ENCODE data around the gene MICB. TPM values are rescaled to one million over a fixed set of nuclear protein-coding genes. Genes with fewer than 3 reads are reported as not detected.

MICB gene
- total and polyA plus RNA-seq, 9 of the 15 experiments (the other 6 are each of a cell fraction or from before 2014, with no cell fraction given) = 13.3 to 34.5 (median 19.8) TPM

DNA sequence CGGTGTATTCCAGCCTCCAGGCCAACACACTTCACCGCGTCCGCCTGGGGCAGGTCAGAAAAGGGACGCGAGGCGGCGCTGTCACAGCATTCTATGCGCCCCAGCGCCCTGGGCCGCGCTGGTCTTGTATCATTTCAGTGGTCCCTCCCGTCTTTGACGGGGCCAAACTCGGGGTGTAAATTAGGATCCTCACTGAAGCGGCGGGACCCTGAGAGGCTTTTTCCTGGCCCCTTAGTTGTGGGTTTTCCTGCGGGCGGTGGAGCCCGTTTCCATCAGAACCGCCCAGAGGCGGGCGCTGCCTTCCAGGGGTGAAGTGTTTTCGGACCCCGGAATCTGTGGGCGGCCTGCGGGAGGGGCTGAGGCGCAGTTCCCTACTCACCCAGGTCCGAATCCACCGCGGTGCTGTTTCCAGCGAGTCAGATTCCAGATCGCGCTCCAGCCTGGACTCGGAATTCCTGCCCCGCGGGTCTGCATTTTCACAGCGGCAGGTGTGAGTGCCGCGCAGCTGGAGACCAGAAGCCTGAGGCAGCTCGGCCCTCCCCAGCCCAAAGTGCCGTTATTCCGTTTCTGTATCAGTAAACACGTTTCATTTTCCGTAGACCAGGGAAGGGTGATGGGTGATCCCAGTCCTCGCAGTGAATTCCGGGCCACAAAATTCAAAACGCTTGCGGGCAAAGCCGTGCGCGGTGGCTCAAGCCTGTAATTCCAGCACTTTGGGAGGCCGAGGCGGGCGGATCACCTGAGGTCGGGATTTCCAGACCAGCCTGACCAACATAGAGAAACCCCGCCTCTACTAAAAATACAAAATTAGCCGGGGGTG is 3.9 kb upstream of the MICB start (continued):
- TF ChIP-seq TOE1 (IDR thresholded peaks at IDR 0.05; ENCODE audit: borderline replicate concordance) = 0 out of 2 replicates have a peak, but pooled peaks have one; percentile 18
- no peak for TF ChIP-seq TOE1 (CRISPR knock-in tag; IDR thresholded peaks at IDR 0.05; ENCODE audit: borderline replicate concordance, low read depth)
- TF ChIP-seq EGR1 (conservative IDR thresholded peaks at IDR 0.05) = peak; percentile 80
- TF ChIP-seq TBP (optimal IDR thresholded peaks at IDR 0.05; ENCODE audit: low read depth, low read length) = peak; percentile 57
- peak; percentile 73 for TF ChIP-seq NCOA6 (IDR thresholded peaks at IDR 0.05)
- 0 out of 2 replicates have a peak, but pooled peaks have one; percentile 28 for TF ChIP-seq SPI1 (IDR thresholded peaks at IDR 0.05; ENCODE audit: borderline replicate concordance, low read depth, low read length)
- peak; percentile 54 for TF ChIP-seq PHF8 (IDR thresholded peaks at IDR 0.05; ENCODE audit: borderline replicate concordance, low read length)
- TF ChIP-seq, protein P1, sequence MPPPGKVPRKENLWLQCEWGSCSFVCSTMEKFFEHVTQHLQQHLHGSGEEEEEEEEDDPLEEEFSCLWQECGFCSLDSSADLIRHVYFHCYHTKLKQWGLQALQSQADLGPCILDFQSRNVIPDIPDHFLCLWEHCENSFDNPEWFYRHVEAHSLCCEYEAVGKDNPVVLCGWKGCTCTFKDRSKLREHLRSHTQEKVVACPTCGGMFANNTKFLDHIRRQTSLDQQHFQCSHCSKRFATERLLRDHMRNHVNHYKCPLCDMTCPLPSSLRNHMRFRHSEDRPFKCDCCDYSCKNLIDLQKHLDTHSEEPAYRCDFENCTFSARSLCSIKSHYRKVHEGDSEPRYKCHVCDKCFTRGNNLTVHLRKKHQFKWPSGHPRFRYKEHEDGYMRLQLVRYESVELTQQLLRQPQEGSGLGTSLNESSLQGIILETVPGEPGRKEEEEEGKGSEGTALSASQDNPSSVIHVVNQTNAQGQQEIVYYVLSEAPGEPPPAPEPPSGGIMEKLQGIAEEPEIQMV (tag; conservative IDR thresholded peaks at IDR 0.05; ENCODE audit: low read depth) = peak; percentile 94
- TF ChIP-seq XRCC5 (IDR thresholded peaks at IDR 0.05; ENCODE audit: low read depth, low read length) = peak; percentile 91
- peak; percentile 75 for TF ChIP-seq RB1 (IDR thresholded peaks at IDR 0.05; ENCODE audit: low read depth)
- TF ChIP-seq ZNF830 (CRISPR knock-in tag; IDR thresholded peaks at IDR 0.05) = no peak
- TF ChIP-seq, protein P2, sequence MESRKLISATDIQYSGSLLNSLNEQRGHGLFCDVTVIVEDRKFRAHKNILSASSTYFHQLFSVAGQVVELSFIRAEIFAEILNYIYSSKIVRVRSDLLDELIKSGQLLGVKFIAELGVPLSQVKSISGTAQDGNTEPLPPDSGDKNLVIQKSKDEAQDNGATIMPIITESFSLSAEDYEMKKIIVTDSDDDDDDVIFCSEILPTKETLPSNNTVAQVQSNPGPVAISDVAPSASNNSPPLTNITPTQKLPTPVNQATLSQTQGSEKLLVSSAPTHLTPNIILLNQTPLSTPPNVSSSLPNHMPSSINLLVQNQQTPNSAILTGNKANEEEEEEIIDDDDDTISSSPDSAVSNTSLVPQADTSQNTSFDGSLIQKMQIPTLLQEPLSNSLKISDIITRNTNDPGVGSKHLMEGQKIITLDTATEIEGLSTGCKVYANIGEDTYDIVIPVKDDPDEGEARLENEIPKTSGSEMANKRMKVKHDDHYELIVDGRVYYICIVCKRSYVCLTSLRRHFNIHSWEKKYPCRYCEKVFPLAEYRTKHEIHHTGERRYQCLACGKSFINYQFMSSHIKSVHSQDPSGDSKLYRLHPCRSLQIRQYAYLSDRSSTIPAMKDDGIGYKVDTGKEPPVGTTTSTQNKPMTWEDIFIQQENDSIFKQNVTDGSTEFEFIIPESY (CRISPR knock-in tag; IDR thresholded peaks at IDR 0.05) = peak; percentile 57; the same call in 1 of the 2 replicates
- TF ChIP-seq, protein P3, sequence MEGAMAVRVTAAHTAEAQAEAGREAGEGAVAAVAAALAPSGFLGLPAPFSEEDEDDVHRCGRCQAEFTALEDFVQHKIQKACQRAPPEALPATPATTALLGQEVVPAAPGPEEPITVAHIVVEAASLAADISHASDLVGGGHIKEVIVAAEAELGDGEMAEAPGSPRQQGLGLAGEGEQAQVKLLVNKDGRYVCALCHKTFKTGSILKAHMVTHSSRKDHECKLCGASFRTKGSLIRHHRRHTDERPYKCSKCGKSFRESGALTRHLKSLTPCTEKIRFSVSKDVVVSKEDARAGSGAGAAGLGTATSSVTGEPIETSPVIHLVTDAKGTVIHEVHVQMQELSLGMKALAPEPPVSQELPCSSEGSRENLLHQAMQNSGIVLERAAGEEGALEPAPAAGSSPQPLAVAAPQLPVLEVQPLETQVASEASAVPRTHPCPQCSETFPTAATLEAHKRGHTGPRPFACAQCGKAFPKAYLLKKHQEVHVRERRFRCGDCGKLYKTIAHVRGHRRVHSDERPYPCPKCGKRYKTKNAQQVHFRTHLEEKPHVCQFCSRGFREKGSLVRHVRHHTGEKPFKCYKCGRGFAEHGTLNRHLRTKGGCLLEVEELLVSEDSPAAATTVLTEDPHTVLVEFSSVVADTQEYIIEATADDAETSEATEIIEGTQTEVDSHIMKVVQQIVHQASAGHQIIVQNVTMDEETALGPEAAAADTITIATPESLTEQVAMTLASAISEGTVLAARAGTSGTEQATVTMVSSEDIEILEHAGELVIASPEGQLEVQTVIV (CRISPR knock-in tag; IDR thresholded peaks at IDR 0.05; ENCODE audit: borderline replicate concordance) = no peak
- TF ChIP-seq SOX6 (IDR thresholded peaks at IDR 0.05) = no peak
- TF ChIP-seq PHF21A (IDR thresholded peaks at IDR 0.05; ENCODE audit: borderline replicate concordance, low read depth) = 0 out of 2 replicates have a peak, but pooled peaks have one; percentile 17
- TF ChIP-seq, protein P4, sequence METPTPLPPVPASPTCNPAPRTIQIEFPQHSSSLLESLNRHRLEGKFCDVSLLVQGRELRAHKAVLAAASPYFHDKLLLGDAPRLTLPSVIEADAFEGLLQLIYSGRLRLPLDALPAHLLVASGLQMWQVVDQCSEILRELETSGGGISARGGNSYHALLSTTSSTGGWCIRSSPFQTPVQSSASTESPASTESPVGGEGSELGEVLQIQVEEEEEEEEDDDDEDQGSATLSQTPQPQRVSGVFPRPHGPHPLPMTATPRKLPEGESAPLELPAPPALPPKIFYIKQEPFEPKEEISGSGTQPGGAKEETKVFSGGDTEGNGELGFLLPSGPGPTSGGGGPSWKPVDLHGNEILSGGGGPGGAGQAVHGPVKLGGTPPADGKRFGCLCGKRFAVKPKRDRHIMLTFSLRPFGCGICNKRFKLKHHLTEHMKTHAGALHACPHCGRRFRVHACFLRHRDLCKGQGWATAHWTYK (CRISPR knock-in tag; IDR thresholded peaks at IDR 0.05) = peak; percentile 27; the same call in 1 of the 2 replicates
- TF ChIP-seq LCOR (CRISPR knock-in tag; IDR thresholded peaks at IDR 0.05) = peak; percentile 41; the same call in 1 of the 2 replicates
- 0 out of 2 replicates have a peak, but pooled peaks have one; percentile 42 for TF ChIP-seq CREB1 (IDR thresholded peaks at IDR 0.05)
- peak; percentile 75 for TF ChIP-seq CREB1 (CRISPR knock-in tag; IDR thresholded peaks at IDR 0.05)
- peak; percentile 60; the same call in 1 of the 2 replicates for TF ChIP-seq ESRRA (IDR thresholded peaks at IDR 0.05; ENCODE audit: borderline replicate concordance, low read depth)
- no peak for TF ChIP-seq ZNF778 (CRISPR knock-in tag; IDR thresholded peaks at IDR 0.05)

Data from K562 (cell line).